CD4-positive, alpha-beta T cell (primary cell): ENCODE results near the gene OR2A25. TPM values are rescaled to one million over a fixed set of nuclear protein-coding genes. Genes with fewer than 3 reads are reported as not detected.

Source experiments
- ATAC-seq: fragments of 200-7000 bp; cut with Tn5 transposase; one replicate; pipeline ENCODE4 v1.10.0; 2022; ENCODE audit warnings: mild to moderate bottlenecking; ENCODE audit not compliant: poor library complexity
- CTCF ChIA-PET: fragments of 350-600 bp; sonication (Branson Sonifier 250); formaldehyde crosslinking; loops from one replicate; lab custom pipeline; 2021; ENCODE audit warnings: antibody characterized with exemption, inconsistent platforms; lab: Charles Lee
- POLR2A ChIA-PET: fragments of 350-600 bp; sonication (Branson Sonifier 250); formaldehyde crosslinking; loops from one replicate; lab custom pipeline; 2021; ENCODE audit warnings: antibody characterized with exemption, inconsistent platforms; lab: Charles Lee
- DNase-seq, 14 experiments: peaks; one replicate each; pipeline ENCODE4 v3.0.0-alpha.2; 2013 to 2020; ENCODE audit warnings: mixed read lengths in 2 of 14
- H3K27ac ChIP-seq, 2 donors: one replicate each; pipeline versions ENCODE4 v1.5.1 to v1.7.0; 2013; ENCODE audit warnings: low read length in 2 of 2, low read depth in 1 of 2, mild to moderate bottlenecking in 1 of 2
- H3K27me3 ChIP-seq, 2 experiments: 1 replicate in 1 of 2; 2 replicates in 1 of 2; pipeline versions ENCODE4 v1.6.1 to v1.7.0; 2013; ENCODE audit warnings: low read length in 2 of 2, control low read depth in 1 of 2, mild to moderate bottlenecking in 1 of 2, moderate library complexity in 1 of 2; ENCODE audit not compliant: insufficient read depth in 2 of 2, control insufficient read depth in 1 of 2
- H3K36me3 ChIP-seq: one replicate; pipeline ENCODE4 v1.6.1; 2013; ENCODE audit warnings: low read length, control low read depth; ENCODE audit not compliant: insufficient read depth
- H3K4me1 ChIP-seq: one replicate; pipeline ENCODE4 v1.6.1; 2013; ENCODE audit warnings: low read length, control low read depth; ENCODE audit not compliant: insufficient read depth
- H3K4me3 ChIP-seq: one replicate; pipeline ENCODE4 v1.5.1; 2013; ENCODE audit warnings: mild to moderate bottlenecking, low read length, moderate library complexity
- H3K9me3 ChIP-seq, 2 experiments: 1 replicate in 1 of 2; 2 replicates in 1 of 2; pipeline versions ENCODE4 v1.6.1 to v1.7.0; 2013; ENCODE audit warnings: low read length in 2 of 2, mild to moderate bottlenecking in 2 of 2, control low read depth in 1 of 2, moderate library complexity in 1 of 2; ENCODE audit not compliant: control insufficient read depth in 1 of 2, insufficient read depth in 1 of 2
- H3K27ac Mint-ChIP-seq: one replicate; pipeline ENCODE4 v1.8.0; 2020; ENCODE audit warnings: mixed read lengths
- H3K27me3 Mint-ChIP-seq: one replicate; pipeline ENCODE4 v1.8.0; 2021; ENCODE audit warnings: mixed read lengths
- H3K36me3 Mint-ChIP-seq: one replicate; pipeline ENCODE4 v1.8.0; 2021; ENCODE audit warnings: low read depth, mixed read lengths
- H3K4me1 Mint-ChIP-seq: one replicate; pipeline ENCODE4 v1.8.0; 2021; ENCODE audit warnings: low read depth, mixed read lengths
- H3K4me3 Mint-ChIP-seq: one replicate; pipeline ENCODE4 v1.8.0; 2020; ENCODE audit warnings: mild to moderate bottlenecking, mixed read lengths
- H3K9me3 Mint-ChIP-seq: one replicate; pipeline ENCODE4 v1.8.0; 2020; ENCODE audit warnings: mixed read lengths
- CTCF ChIP-seq: fragments of 200-600 bp; IDR thresholded peaks from one replicate; pipeline ENCODE4 v1.8.0; 2022; ENCODE audit warnings: antibody characterized with exemption, mild to moderate bottlenecking
- intact Hi-C, 2 experiments: fragments of 100-400 bp; cut with DNase I in 1 of 2; cut with micrococcal nuclease in 1 of 2; formaldehyde crosslinking; loops; one replicate each; pipeline versions ENCODE4 v1.15.1 to v1.9.0; 2023 to 2025; cut with DNase I, micrococcal nuclease
- total RNA-seq, 174 experiments: library from RNA in 2 of 174; stranded (reverse) in 2 of 174; gene quantifications; one replicate each; pipeline ENCODE4 v1.2.3 and lab custom pipeline; 2021 to 2026

OR2A25 gene
- total RNA-seq, 2 experiments from 2014 or later = not detected

- TF ChIP-seq CTCF = no peak
- no peaks in the 10 kb centered on the region for H3K36me3 Mint-ChIP-seq
- DNase-seq (no peak), ATAC-seq (no peak)
- intact Hi-C loops = no loop called here
- H3K27ac Mint-ChIP-seq = no peak overlapping the region
- peaks cover 2% of the 10 kb centered on the region for H3K9me3 Mint-ChIP-seq
- Histone ChIP-seq H3K9me3 (no peaks in the 10 kb centered on the region), H3K36me3 (no peaks in the 10 kb centered on the region), H3K4me1 (no peaks in the 10 kb centered on the region), H3K27ac (no peak overlapping the region), H3K27me3 (no peaks in the 10 kb centered on the region), H3K4me3 (no peak overlapping the region)
- POLR2A ChIA-PET = no interaction called here
- CTCF ChIA-PET = no interaction called here
- no peaks in the 10 kb centered on the region for H3K4me1 Mint-ChIP-seq
- H3K27me3 Mint-ChIP-seq = peaks cover 5% of the 10 kb centered on the region
- no peak overlapping the region for H3K4me3 Mint-ChIP-seq
Observed at GRCh38 chr7:144074374-144074773, 4.8 kb downstream of the OR2A25 start.

GRCh38 chr7:144085978-144086377 is 16.4 kb downstream of the OR2A25 start, which contains the start of gene OR2A12:
Gene OR2A12, plus strand, starts transcription at chr7:144086278. Its CDS starts 8,830 bp downstream, at chr7:144095108.
- ChIA-PET CTCF (no interaction called here), POLR2A (no interaction called here)
- peaks cover 4% of the 10 kb centered on the region for H3K27me3 Mint-ChIP-seq
- no peaks in the 10 kb centered on the region for H3K36me3 Mint-ChIP-seq
- H3K36me3 ChIP-seq = no peaks in the 10 kb centered on the region
- H3K27me3 ChIP-seq = no peaks in the 10 kb centered on the region
- ATAC-seq (no peak), DNase-seq (no peak)
- H3K27ac Mint-ChIP-seq = no peak within 1 kb of the TSS
- intact Hi-C loops = no loop called here
- H3K9me3 Mint-ChIP-seq = no peaks in the 10 kb centered on the region
- H3K4me3 ChIP-seq = no peak within 1 kb of the TSS
- H3K9me3 ChIP-seq = peaks cover 0 to 3% of the 10 kb centered on the region in 2 experiments
- no peak within 1 kb of the TSS for H3K4me3 Mint-ChIP-seq
- no peaks in the 10 kb centered on the region for H3K4me1 Mint-ChIP-seq
- H3K4me1 ChIP-seq = no peaks in the 10 kb centered on the region
- no peak for TF ChIP-seq CTCF
- no peak within 1 kb of the TSS for H3K27ac ChIP-seq

- H3K27me3 ChIP-seq = no peaks in the 10 kb centered on the region
- H3K27ac Mint-ChIP-seq = no peak overlapping the region
- H3K27me3 Mint-ChIP-seq = peaks cover 9% of the 10 kb centered on the region
- no peak for ATAC-seq
- H3K27ac ChIP-seq = no peak overlapping the region
- H3K9me3 ChIP-seq = peaks cover 0 to 5% of the 10 kb centered on the region in 2 experiments
- H3K4me3 Mint-ChIP-seq = no peak overlapping the region
- no peaks in the 10 kb centered on the region for H3K4me1 Mint-ChIP-seq
- H3K36me3 Mint-ChIP-seq = no peaks in the 10 kb centered on the region
- no peaks in the 10 kb centered on the region for H3K36me3 ChIP-seq
- no peak overlapping the region for H3K4me3 ChIP-seq
- DNase-seq = no peak
- POLR2A ChIA-PET = no interaction called here
- CTCF ChIA-PET = no interaction called here
- intact Hi-C loops = no loop called here
- no peaks in the 10 kb centered on the region for H3K9me3 Mint-ChIP-seq
- TF ChIP-seq CTCF = no peak
- H3K4me1 ChIP-seq = no peaks in the 10 kb centered on the region
Observed at GRCh38 chr7:144086730-144087129, 17.1 kb downstream of the OR2A25 start.
